HL-60 (cell line): Measurements from ENCODE around the gene PHKG2.

Experiments used
- DNase-seq, 2 experiments: peaks; one replicate each; pipeline ENCODE4 v3.0.0-alpha.2; 2010 to 2020; ENCODE audit warnings: low read depth in 1 of 2, low spot score in 1 of 2
- H3K27ac ChIP-seq: fragments of 250-450 bp; sonication (Bioruptor Pico); replicated peaks from 2 replicates; pipeline ENCODE4 v1.5.1; 2020; ENCODE audit warnings: mild to moderate bottlenecking, moderate library complexity
- H3K27me3 ChIP-seq: fragments of 250-450 bp; sonication (Bioruptor Pico); 2 replicates; pipeline ENCODE4 v1.5.1; 2021; ENCODE audit warnings: mild to moderate bottlenecking, moderate library complexity; ENCODE audit not compliant: insufficient read depth, poor library complexity, severe bottlenecking
- H3K4me3 ChIP-seq: replicated peaks from 2 replicates; pipeline ENCODE4 v1.5.1; 2011; ENCODE audit warnings: mild to moderate bottlenecking, control low read depth, low read length; ENCODE audit not compliant: insufficient read depth
- CTCF ChIP-seq: IDR thresholded peaks from one replicate; pipeline ENCODE4 v1.5.1; 2011; ENCODE audit warnings: low read length, control low read depth, inconsistent platforms; ENCODE audit not compliant: insufficient read depth
- GABPA ChIP-seq: IDR thresholded peaks from 2 replicates; pipeline ENCODE4 v1.6.1; 2012; ENCODE audit warnings: low read depth
- POLR2AphosphoS5 ChIP-seq: IDR thresholded peaks from 2 replicates; pipeline ENCODE4 v1.6.1; 2012; ENCODE audit warnings: low read depth
- REST ChIP-seq: IDR thresholded peaks from 2 replicates; pipeline ENCODE4 v1.6.1; 2012; ENCODE audit warnings: low read depth; ENCODE audit not compliant: insufficient replicate concordance
- SPI1 ChIP-seq: IDR thresholded peaks from 2 replicates; pipeline ENCODE4 v1.6.1; 2012; ENCODE audit warnings: low read depth, mild to moderate bottlenecking, borderline replicate concordance

PHKG2 gene

GRCh38 chr16:30797670-30798309 is 49.6 kb downstream of the PHKG2 start:
- Histone ChIP-seq H3K27ac (no peak overlapping the region), H3K27me3 (no peaks in the 10 kb centered on the region), H3K4me3 (no peak overlapping the region)
- no peak for DNase-seq
- TF ChIP-seq SPI1 (no peak), POLR2AphosphoS5 (no peak), GABPA (no peak), CTCF (no peak), REST (no peak)
